ENCODE data around the gene TIMP4.
A peak's percentile ranks its signal among the peaks of the same experiment; 100 is the strongest.

The TIMP4 gene

DNA sequence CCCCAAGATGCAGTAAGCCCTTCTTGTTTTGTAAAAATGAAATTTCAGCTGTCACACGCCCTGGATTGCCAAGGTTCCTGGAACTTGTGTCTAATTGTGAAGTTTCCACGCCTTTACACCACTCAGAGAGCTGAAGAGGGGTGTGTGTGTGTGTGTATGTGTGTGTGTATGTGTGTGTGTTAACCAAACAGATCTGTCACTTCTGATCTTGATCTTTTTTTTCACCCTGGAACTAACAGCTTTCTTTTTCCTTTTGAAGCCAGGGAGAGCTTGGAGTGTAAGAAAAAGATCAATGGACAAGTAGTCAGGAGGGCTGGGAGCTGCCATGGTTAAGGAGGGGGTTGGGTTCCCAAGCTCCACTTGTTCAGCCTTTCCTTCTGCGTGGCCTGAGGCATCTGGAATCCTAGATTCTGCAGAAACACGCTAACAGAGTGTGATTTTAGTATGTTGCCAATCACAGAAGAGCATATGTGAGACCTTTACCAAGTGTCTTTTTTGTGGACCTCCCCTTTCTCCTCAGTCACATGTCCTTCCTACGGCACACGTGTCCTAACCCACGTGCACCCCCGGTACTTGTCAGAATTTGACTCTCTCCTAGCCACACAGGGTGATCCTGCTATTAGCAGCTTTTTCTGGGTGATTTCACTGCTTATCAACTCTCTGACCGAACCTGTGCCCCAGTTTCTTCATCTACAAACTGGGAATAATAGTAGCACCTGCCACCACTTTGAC is 11.5 kb downstream of the TIMP4 start:
- no peak for DNase-seq

DNA sequence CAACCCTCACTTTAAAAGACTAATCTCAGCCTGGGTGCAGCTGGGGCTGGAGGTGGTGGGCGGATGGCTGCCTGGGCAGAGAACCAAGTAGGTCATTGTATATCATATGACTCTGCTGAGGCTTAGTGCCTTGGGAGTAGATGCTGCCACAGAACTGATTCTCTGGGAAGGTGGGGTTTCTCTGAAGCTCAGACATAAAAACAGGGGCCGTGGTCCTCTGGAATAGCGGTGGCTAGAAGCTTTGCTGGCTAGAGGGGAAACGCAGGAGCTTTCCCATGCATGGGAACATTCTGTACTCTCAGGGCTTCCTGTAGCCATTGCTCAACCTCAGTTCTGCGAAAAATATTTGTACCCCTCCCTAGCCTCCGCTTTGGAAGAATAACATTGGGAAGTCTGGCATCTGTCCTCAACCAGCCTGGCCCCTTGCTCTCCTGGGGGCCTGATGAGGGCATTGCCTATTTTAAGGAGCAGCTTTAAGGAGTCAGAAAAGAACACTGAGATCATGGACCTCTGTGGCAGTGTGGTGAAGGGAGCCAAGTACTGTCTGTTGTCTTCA is 14.7 kb downstream of the TIMP4 start:
- peak; percentile 31 for DNase-seq

DNA sequence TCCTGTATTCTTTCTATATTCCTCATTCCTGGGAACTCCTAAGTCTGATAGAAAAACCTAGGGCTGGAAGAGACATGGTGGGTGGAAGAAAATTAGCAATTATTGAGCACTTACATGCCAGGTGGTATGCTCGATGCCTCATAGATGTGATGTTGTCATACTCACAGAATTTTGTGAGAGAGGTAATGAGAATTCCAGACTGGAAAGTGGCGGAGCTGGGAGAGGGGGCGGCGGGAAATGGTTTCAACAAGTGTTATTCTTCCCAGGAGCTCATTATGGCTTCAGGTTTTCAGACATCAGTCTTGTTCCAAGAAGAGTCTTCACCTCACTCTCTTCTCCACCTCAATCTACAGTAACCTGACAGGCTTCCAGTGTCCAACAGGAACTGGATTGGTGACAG is 16.2 kb downstream of the TIMP4 start:
- DNase-seq, result no peak

DNA sequence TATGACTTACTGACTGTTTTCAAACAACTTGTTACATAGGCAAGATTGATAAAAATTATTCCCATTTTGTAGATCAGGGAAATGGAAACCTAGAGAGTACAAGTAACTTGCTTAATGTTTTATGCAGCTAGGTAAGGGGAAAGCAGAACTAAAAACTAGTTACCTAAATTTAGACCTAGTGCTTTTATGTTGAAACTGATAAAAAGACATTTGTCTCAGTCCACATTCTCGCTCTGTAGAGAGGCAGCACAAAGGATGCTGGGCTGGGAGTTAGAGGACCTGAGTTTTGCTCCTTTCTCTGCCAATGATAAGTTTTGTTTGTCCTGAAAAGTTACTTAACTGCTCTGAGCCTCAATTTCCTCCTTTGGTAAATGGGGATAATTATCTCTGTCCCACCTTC is 17.4 kb downstream of the TIMP4 start:
- DNase-seq, result no peak

DNA sequence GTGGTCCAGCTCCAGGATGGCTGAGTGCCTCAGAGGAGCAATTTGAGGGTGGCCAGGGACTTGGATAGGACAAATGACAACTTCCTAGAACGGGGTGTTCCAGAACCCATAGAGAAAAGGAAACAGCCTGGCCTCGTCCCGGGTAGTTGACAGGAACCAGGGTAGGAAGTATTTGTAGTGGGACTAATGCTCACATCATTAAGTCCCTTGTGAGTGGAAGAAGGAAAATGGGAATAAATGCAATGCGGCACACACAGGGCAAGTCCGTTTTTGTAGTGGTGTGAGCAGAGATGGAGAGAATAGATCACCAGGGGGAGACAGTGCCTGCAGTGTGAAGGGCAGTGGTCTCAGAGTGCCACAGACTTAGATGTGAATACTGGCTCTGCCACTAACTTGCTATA is 19.6 kb downstream of the TIMP4 start:
- peak; percentile 68 for DNase-seq

DNA sequence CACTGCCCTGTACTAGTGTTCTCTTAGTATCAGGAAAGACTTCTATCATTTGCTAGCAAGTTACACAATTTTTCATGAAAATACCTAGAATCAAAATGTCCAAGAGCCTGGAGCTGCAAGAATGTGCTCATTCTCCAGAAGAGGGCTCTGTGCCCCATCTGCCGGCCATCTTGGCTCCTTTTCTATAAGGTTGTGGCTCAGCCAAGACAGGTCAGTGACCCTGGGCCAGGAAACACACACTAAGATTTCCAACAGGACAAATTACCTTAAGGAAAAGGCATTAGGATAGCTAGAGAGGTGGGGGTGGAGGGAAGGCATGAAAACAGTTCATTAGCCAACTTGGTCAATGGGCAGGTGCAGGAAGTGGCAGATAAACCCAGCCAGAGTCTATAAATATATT is 20.7 kb downstream of the TIMP4 start:
- no peak for DNase-seq

DNA sequence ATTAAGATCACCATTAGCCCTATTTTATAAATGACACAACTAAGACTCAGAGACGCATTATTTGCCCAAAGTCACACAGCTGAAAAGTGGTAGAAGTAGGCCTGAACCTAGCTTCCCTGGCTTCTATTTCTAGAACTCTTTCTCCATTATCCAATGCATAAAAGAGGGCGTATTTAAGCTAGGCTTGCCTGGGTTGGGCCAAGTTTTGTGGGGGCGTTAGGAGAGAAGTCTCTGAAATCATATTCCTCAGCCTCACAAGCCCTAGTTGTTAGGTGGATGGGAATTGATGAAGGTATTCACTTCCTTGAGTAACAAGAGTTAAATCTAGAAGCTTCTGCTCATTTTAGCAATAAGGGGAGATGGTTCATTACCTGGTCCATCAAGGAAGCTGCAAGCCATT is 22.3 kb downstream of the TIMP4 start:
- no peak for DNase-seq

DNA sequence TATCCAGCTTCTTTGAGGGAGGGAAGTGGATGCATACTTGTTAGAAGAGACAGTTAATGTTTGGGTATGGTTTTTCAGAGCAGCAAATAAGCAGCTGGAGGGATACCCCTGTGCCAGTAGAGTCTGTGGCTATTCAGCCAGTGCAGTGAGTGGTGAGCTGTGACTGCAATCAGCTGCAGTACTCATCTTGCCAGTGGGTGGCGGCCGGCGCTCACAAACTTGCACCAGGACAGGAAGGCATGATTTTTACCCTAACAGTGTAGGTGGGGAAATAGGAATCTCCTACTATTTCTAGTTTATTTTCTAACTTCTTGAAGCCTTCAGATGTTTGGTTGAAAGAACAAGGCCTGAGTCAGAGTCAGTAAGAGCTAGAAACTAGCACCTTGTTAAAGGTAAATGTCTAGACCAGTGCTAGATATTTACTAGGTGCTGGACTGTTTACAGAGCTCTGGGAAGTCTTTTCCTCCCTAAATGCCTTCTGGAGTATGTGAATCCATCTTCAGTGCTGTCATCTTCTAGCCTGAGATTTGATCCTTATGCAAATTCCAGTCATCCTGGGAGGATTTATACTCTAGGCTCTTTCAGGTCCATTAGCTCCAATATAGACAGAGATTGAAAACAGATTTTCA is 23.6 kb downstream of the TIMP4 start:
- DNase-seq, result peak; percentile 59

DNA sequence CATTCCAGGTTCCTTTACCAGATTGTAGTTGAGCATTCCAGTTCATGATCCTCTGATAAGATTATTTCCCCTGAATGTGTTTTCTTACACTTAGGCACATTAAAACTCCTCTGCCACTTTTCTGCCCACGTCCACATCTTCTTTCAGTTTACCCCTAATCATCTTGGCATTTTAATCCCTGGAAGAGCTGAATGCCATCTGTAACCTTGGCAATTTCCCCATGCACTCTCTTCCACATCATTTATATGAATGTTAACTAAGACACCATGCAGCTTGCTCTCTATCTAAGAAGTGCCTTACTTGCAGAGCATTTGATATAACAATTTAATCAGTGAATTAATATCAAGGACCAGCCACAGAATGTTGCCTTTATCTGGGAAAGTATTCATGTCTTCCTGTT is 25.8 kb downstream of the TIMP4 start:
- DNase-seq, result no peak

DNA sequence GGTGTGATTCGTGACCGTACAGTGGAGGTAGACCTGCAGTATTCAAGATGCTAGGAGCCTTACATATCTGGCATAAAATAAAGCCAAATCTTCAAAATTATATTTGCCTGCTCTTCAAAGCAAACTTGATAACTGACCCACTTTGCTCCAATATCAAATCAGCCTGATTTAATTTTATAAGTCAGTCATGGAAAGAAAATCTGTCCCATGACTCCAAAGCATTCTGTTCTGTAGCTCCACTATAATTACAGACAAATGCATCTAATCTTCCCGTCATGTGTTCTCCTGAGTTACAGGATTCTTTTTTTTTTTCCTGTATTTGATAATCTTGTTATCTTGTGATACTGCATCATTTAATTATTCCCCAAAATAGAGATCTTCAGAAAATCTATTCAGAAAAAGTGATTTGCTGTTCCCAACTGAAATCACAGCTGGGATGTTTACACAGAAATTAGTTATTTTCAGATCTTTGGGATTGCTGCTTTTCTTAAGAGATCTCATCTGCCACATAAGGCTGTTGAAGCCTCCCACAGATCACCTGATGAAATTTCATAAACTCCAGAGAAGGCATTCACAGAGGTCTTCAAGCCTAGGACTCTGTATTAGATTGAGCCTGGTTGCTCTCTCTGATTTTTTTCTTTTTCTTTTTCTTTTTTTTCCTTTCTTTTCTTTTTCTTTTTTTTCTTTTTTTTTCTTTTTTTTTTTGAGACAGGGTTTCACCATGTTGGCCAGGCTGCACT is 27.2 kb downstream of the TIMP4 start:
- DNase-seq, result no peak

DNA sequence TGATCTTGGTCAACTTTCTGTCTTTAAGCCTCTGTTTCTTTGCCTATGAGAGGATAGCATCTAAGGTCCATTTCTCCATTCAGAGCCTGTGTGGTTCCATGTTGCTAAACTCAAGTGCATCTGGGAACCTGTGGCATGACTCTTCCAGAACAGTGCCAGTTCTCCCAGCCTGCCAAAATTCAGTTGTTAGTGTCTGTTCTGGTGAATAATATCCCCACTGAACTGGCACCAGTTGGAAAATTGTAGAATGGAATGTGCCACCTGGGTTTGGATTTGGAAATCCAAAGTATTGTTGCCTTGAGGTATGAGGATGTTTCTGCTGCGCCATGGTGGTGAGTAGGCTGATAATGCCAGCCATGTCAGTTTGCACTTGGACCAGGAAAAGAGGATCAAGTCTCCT is 31.3 kb downstream of the TIMP4 start:
- no peak for DNase-seq

DNA sequence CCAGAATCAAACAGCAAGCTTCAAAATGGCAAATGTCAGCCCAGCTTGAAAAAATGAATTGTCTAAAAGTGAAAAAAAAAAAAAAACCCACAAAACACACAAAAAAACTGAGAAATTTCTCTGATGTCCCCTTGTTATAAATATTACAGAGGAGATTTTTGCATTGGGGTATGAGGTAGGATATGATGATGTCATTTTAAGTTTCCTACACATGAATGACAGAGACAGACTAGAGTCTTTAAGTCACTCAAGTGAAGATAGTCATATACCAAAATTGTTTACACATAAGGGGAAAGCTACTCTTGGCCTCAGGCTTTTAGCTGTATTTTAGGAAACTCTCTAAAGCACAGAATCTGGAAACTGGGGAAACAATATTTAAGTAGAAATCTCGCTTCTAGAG is 32.9 kb downstream of the TIMP4 start:
- DNase-seq, result no peak

DNA sequence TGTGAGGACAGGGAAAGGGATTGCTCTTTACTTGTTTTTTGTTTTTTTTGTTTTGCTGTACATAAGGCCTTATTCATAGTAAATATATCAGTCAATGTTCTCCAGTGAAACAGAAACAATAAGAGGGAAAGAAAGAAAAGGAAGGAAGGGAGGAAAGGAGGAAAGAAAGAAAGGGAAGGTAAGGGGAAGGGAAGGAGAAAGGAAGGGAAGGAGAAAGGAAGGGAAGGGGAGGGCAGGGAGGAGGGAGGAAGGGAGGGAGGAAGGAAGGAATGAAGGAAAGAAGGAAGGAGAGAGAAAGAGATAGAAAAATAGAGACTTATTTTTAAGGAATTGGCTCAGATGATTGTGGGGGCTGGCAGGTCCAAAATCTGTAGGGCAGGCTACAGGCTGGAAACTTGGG is 37.2 kb downstream of the TIMP4 start:
- DNase-seq, result no peak

DNA sequence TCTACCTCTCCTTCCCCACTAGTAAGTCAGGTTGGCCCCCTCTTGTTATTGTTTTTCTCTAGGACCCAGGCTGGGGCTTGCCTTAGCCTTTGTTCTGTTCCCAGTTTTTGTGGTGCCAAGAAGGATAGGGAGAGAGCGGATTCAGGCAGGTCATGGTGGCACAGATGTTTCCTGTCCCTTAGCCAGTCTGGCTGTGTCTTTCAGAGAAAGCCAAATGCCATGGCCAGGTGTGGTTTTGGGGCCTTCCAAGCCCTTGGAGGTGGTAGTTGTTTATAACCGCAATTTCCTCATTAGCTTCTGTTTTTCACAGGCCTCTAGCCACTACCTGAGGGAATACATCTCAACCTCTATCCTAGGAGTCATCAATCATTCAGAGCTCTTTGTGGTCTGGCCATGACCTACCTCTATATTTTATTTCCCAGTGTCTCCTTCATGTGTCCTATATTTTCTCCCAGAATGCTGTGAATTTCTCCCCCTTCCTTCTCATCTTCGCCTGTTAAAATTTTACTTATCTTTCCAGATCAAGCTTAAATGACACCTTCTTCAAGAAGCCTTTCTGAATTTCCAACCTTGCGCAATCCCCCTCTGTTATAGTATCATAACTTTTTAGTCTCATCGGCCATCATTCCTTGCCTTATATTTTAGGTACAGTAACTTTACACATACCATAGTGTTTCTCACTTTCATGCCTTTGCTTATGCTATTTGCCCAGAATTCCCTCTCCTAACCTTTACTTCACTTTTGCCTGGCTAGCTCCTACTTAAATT is 38.2 kb downstream of the TIMP4 start:
- no peak for DNase-seq

DNA sequence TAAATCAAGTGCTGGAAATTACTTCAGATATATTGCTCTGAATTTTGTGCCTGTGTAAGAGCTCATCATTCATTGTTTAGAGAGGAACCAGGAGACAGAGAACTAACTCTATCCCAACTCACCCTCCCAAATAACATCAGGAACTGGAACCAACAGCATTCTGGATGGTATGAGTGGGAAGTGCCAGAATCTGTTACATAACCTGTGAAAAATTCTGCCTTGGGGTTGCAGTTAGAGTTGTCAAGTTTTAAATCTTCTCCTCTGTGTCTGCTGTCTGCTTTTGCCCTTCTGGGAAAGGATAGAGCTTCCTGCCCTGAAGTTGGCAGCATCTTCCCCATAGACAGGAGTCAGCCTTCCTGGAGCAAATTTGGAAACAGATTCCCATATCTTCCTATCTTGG is 41.2 kb downstream of the TIMP4 start:
- DNase-seq, result no peak

DNA sequence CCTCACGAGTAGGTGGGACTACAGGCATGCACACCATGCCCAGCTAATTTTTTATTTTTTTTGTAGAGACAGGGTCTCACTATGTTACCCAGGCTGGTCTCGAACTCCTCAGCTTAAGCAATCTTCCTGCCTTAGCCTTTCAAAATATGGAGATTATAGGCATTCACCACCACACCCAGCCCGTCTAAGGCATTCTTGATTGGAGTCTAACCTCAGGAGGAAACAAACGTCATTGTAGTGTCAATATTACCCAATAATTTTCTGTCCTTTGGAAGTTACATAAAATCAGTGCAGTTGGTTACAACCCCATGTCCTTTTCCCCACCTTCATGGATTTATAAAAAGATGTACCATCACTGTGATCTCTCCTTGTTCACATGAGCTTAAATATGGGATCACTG is 41.8 kb downstream of the TIMP4 start:
- DNase-seq, result no peak

DNA sequence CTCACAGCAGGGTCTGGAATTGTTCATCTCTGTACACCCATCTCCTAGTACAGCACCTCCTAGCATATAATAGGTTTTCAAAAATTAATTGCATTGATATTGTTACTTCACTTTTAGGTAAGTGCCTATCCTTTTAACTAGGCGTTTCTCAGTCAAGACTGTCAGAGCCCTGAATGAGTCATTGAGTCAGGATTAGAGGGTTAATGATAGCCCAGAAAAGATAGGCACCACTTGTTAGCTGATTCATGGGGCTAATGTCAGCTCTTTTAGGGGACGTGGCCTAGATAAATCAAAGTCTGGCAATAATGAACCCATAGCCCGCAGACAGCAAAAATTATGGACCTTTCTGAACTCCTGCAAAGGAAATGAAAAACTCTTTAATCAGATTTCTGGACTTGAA is 42.9 kb downstream of the TIMP4 start:
- DNase-seq, result no peak

DNA sequence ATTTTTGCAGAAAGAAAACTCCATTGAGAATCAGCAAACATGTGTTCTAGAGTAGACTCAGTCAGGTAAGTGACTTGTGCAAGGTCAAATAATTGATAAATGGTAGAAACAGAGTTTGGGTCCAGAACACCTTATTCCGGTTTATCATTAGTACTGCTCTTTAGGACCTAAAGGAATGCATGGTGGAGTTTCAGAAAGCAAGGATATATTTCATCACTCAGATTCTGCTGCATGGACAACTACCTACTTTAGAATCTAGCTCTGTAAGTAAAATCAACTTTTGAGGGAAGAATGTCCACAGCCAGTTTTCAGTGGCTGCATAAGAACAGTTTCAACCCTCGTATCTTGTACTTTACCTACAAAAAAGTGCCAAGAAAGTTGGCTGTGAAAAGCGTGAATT is 43.6 kb downstream of the TIMP4 start:
- no peak for DNase-seq

DNA sequence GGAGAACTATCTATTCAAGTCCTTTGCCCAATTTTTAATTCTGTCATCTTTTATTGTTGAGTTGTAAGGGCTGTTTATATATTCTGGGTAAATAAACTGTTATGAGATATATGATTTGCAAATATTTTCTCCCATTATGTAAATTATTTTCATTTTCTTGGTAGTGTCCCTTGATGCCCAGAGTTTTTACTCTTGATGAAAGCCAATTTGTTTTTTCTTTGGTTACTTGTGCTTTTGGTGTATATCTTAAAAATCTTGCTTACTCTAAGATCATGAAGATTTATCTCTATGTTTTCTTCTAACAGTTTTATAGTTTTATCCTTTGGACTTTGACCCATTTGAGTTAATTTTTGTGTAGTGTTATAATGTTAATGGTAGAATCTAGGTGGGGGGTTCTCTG is 44.5 kb downstream of the TIMP4 start:
- DNase-seq, result no peak

DNA sequence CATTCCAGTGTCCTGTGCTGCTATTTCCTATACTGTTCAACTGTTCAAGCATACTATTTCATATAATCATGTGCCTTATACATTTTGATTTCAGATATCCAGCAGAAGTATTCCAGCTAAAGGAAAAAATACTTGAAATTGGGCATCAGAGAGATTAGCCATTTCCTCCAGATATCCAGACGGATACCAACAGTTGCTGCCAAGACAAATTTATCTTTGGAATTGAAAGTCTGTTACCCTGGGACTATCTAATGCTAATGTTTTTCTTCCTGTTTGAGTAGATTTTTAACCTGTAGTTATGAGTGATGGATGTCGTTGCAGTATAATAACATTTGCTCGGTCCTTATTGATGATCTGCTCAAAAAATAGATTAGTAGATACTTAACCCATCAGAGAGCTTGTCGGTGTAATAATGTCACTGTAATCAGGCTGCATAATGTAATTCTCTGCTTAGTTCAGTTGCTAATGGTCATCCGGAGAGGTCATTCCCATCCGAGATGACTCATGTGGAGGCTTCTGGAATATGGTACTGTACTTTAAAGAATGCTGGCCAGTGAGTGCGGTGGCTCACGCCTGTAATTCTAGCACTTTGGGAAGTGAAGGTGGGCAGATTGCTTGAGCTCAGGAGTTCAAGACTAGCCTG is 51.5 kb downstream of the TIMP4 start:
- DNase-seq, result no peak
